Activated gamma-delta T cell treated with anti-CD3 and anti-CD28 coated beads, Interleukin-2, amount 50 U/mL, for 16 hours (primary cell): Measurements from ENCODE around the gene FGFR2.

ENCODE experiments used
- DNase-seq: peaks from one replicate; pipeline ENCODE4 v3.0.0-alpha.2; 2020; ENCODE audit warnings: low read depth

Gene FGFR2

DNA sequence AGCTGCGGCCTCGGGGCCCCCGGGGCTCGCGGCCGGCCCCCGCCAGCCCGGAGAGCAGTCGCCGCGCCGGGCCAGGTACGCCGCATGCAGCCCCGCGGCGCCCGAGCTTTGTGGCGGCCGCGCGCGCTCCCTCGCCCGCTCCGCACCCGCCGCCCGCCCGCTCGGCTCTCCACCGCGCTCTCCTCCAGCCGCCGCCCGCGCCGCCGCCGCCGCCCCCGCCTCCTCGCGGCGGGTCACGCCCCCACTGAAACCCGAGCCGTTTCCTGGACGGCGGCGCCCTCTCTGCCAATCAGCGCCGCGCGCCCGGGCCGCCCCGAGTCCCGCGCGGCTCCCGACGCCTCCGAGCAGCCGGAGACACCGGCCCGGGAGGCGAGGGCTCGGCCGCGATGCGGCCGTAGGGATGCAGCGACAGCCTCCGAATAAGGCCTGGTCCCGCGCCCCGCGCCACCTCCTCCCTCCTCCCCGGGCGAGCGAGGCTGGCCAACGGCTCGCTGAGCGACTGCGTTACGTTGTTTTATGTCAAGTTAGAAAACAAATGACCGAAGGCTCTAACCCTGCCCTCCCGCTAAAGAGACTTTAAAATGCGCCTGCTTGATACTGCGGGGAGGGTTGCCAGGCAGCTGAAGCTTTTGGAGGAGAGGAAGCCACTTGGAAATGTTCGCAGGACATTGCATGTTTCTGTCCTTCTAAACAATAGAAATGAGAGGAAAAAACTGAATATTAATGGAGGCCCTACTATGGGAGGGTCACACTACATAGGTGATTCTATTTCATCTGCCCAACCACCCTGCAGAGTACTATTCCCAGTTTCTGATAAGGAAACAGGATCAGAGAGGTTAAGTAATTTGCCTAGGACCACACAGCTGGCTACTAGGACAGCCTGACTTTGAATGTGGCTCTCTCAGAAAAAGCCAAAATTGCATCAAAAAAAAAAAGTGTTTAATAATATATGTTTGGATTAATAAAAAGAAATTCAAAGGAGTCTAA is at the start of gene FGFR2:
Gene FGFR2, minus strand, starts transcription at position 182 of the 987 bp plus-strand sequence. CDS start 4,627 bp downstream, outside the sequence.
- DNase-seq: no peak

DNA sequence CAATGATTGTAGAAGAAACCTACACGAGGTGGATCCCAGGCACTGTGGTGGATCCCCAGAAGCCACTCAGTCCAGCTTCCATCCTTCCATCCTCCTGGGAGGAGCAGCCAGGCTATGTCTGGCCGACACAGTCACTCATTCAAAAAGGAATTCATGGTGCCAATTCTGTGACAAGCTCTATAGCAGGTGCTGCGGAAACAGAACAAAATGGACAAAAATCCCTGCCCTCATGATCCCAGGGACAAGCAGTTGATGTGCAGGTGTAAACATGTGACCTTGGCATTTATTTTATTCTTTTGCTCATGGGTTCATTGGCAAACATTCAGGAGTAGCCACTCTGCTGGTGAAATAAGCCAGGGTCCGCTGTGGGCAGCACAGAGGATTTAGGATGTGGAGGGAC is 49.2 kb upstream of the FGFR2 start:
- no peak for DNase-seq

DNA sequence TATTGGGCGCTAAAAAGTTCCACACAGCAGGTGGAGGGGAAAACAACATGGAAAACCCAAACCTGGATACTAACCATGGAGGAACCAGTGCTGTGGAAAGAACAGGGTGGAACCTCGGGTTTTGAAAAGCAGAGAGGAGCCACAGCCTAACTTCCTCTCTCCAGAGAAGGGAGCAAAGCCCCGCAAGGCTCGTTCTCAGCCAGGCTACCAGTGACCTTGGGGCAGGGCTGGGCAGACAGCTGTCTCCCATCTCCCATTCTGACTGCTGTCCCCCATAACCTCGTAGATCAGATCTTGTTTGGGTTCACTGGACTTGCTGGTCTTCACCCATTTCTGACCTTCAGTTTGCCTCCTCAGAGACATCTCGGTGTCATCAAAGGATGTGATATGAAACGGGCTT is 47.5 kb upstream of the FGFR2 start:
- DNase-seq: no peak

DNA sequence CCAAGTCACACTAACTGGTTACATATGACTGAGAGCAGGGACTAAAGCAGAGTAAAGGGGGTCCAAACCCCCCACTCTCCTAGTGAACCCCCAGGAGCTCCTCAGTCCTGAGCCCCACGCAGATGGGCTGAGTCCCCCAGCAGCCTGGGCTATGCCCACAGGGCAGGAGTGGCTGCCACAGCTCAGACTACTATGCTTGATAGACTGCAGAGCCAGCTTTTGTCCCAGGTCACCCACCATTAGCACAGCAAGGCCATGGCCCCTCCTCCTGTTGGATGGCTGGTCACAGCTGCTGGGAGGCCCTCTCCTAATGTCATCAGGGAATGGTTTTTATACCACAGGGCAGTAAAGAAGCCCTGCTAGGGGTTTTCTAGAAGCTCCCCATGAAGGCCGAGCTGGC is 46.3 kb upstream of the FGFR2 start:
- no peak for DNase-seq

GRCh38 chr10:121640266-121640665 is 42.0 kb upstream of the FGFR2 start:
- DNase-seq: no peak

- DNase-seq: no peak
Measured at GRCh38 chr10:121639416-121639815, 41.2 kb upstream of the FGFR2 start.

DNA sequence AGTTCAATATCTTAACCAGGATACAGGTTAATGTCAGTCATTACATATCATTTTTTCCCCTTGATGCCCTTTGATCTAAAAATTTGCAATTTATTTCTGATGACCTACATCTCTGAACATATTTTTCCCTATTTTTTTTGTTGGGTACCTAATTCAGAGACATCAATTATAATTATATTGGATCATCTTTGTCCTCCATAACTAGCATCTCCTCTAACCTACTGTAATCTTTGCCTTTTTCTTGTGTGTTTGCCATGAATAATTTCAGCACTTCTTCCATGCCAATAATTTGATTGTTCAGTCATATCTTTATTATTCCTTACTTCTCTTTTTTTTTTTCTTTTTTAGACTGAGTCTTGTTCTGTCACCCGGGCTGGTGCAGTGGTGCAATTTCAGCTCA is 39.2 kb upstream of the FGFR2 start:
- no peak for DNase-seq

DNA sequence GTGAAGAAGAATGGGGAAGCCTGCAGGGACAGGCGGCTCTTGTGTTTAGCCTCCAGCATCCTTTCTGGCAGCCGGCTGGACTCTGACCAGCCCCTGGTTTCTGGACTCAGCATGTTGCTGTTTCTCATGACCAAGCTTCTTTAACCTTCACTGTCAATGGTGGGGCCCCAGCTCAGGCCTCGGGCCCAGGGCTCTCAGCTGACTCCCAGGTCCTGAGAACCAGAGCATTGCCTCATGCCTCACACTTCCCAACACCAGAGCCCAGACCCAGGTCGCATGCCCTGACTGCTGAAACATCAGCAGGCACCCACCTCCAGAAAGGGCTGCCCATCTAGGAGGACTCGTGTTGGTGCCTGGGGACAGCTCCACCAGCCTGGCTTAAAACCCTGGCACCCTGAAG is 34.8 kb upstream of the FGFR2 start:
- no peak for DNase-seq

- DNase-seq: no peak
Measured at GRCh38 chr10:121631365-121632029, 33.3 kb upstream of the FGFR2 start.

- no peak for DNase-seq
Measured at GRCh38 chr10:121628859-121629258, 30.6 kb upstream of the FGFR2 start.

DNA sequence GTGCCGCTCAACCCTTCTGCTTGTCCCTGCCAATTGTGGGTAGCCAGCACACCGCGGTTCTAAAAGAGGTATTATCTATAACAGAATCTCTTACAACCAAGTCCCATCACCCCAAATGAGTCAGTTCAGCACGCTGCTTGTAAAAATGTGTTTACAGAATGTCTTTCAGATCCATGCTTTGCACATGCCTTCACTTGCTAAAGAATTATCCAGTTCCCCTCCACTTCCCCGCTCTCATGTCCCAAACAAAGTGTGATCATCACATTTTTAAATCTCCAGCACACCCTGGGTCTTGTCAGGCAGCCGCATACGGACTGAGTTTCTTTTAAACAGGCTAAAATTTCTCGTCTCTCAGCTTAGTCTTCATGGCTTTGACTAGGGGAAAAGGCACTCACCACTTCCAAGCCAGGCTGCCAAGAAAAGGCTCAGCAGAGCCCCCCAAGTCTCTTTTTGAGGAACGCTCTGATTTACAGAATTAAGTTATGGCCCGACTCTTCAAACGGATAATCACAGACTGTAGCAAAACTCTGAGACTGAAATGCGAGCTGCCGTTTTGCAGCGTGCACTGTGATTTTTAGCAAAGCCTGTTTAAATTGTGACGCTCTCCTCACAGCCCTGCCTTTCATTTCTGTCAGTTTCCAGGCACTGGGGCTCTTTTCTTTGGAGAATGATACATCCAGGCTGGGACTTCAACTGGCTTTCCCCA is 29.8 kb upstream of the FGFR2 start:
- DNase-seq: no peak

DNA sequence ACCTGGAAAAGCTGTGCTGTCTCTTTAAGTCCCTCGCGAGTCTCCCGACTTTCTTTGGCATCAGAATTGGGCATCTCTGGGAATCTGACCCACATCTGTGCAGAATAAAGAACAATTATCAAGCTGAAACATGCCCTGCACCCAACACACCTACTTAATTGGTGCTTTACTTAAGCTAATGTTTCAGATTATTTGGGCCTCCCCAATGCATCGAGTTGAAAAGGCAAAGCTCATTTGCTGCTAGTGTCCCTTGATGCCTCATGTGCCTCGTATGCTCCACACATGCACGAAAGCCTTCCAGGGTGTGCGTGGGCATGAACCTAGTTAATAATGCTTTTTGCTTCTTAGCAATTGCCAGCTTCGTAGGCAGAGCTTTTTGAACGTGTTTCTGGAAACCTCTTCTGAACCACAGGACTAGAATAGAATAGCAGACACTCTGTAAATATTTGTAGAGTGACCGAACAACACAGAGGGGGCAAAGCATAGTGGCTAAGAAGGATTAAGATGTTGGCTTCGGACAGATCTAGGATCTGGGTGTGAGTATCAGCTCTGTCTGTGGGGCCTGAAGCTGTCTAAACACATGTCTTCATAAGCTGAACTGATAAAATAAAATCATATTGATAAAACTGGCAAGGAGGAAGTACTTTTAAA is 26.7 kb upstream of the FGFR2 start:
- no peak for DNase-seq

DNA sequence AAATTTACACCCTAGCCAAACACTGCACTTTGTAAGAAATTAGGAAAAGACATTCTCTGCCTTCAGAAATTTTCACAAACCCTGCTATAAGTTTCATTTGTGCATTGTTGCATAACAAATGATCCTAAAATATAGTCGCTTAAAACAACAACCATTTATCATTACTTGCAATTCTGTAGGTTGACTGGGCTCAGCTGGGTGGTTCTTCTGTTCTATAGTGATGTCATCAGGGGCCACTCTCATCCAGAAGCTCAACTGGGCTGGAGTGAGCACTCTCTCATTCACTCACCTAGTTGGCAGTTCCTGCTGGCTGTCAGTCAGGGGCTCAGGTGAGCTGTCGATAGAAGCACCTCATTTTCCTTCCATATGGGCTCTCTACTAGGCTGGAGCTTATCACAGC is 20.7 kb upstream of the FGFR2 start:
- no peak for DNase-seq

GRCh38 chr10:121617176-121617575 is 18.9 kb upstream of the FGFR2 start:
- DNase-seq: no peak

DNA sequence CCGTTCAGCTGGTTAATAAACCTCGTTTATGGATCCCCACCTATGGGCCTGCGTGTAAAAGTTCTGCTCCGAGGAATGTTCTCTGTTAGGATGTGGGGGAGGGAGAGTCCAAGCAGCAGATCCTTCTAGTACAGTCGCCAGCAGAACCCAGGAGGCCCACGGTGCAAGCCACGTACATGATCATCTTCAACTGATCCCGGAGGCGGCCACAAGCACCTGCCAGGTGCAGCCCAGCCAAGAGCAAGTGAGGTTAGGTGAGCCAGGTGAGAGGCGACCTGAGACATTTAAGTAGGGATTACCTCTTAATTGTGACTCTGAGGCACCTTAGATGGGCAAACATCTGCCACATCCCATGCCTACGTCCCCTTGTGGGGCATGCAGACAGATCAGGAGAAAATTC is 18.0 kb upstream of the FGFR2 start:
- DNase-seq: no peak

- DNase-seq: no peak
Measured at GRCh38 chr10:121615836-121616235, 17.6 kb upstream of the FGFR2 start.

GRCh38 chr10:121615435-121615793 is 17.2 kb upstream of the FGFR2 start:
- DNase-seq: no peak

DNA sequence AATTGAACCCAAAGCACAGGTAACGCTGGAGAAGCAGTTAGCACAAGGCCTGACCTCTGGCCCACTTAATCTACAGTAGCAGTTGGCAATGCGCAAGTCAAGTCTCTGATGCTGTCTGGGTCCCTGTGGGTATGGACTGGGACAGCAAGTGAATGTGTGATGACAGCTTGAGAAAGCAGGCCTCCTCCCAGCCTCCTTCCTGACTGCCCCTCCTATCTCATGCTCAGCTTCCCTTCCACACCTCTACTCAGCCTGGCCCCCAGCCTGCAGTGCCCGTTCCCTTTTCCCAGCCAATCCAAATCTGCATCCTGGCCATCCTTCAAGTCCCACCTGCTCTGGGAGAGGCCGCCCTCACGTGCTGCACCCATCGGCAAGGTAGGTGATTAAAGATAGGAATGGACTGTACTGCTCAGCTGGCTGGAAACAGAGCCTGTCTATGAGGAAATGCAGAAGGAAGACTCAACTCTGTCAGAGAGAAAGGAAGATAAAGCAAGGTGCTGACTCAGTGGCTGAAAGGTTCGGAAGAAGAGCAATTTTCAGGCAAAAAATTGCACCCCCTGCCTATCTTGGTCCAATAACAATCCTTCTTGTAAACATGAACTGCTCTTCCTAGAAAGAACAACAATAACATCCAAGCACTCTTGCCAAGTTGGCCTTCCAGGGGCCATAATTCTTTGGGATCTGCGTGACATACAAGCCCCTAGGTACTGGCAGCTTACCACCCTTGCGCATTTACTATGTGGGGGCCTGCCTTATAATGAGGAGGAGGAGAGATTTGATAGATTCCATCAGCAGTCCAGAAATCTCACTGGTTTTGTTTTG is 16.6 kb upstream of the FGFR2 start:
- no peak for DNase-seq

DNA sequence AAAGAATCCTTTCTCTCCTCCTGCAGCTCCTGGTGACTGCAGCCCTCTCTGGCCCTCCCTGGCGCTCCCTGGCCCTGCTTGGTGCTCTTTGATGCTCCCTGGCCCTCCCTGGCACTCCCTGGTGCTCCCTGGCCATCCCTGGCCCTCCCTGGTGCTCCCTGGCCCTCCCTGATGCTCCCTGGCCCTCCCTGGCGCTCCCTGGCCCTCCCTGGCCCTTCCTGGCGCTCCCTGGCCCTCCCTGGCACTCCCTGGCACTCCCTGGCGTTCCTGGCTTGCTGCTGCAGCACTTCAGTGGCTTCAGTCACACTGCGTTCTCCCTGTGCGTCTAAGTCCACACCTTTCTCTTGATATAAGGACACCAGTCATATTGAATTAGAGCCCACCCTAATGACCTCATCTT is 15.2 kb upstream of the FGFR2 start:
- no peak for DNase-seq

- DNase-seq: no peak
Measured at GRCh38 chr10:121611393-121612159, 13.3 kb upstream of the FGFR2 start.
